OCI-LY1 (cell line): ENCODE measurements around the gene PPDPF.

Experiments used
- H2AFZ ChIP-seq: fragments of 200-600 bp; sonication (generic), shearing (Covaris generic); 2 replicates; pipeline ENCODE4 v1.6.0; 2014; ENCODE audit warnings: antibody characterized with exemption, mild to moderate bottlenecking, low read length
- H3F3A ChIP-seq: fragments of 200-600 bp; sonication (generic), shearing (Covaris generic); 2 replicates; pipeline ENCODE4 v1.6.0; 2014; ENCODE audit warnings: mild to moderate bottlenecking, antibody characterized with exemption, low read length, moderate library complexity; ENCODE audit not compliant: insufficient read depth
- H3K27ac ChIP-seq: fragments of 200-600 bp; sonication (generic); 2 replicates; pipeline ENCODE4 v1.5.1; 2014; ENCODE audit warnings: low read length, mixed run types, mild to moderate bottlenecking, low read depth; ENCODE audit not compliant: poor library complexity, severe bottlenecking
- H3K27me3 ChIP-seq: fragments of 200-600 bp; sonication (generic); 2 replicates; pipeline ENCODE4 v1.6.0; 2014; ENCODE audit warnings: antibody characterized with exemption, mild to moderate bottlenecking, low read length, moderate library complexity; ENCODE audit not compliant: insufficient read depth
- H3K36me3 ChIP-seq: fragments of 200-600 bp; sonication (generic); 2 replicates; pipeline ENCODE4 v1.6.1; 2014; ENCODE audit warnings: mild to moderate bottlenecking, antibody characterized with exemption, low read length, moderate library complexity, mixed read lengths; ENCODE audit not compliant: insufficient read depth
- H3K4me1 ChIP-seq: fragments of 200-600 bp; sonication (generic); 2 replicates; pipeline ENCODE4 v1.5.1; 2014; ENCODE audit warnings: mild to moderate bottlenecking, low read length, moderate library complexity; ENCODE audit not compliant: insufficient read depth, severe bottlenecking
- H3K4me2 ChIP-seq: fragments of 200-600 bp; sonication (generic), shearing (Covaris generic); 2 replicates; pipeline ENCODE4 v1.6.1; 2014; ENCODE audit warnings: low read length
- H3K4me3 ChIP-seq: fragments of 200-600 bp; sonication (generic); 2 replicates; pipeline ENCODE4 v1.5.1; 2014; ENCODE audit warnings: low read length, low read depth, mild to moderate bottlenecking, mixed read lengths; ENCODE audit not compliant: poor library complexity, severe bottlenecking
- H3K79me2 ChIP-seq: fragments of 200-600 bp; shearing (Covaris generic); 2 replicates; pipeline ENCODE4 v1.6.1; 2016; ENCODE audit warnings: mixed run types, low read length, mixed read lengths; ENCODE audit not compliant: insufficient read depth
- H3K9ac ChIP-seq: fragments of 200-600 bp; sonication (generic), shearing (Covaris generic); 2 replicates; pipeline ENCODE4 v1.6.1; 2014; ENCODE audit warnings: mild to moderate bottlenecking, low read length, mixed read lengths
- H3K9me2 ChIP-seq: fragments of 200-600 bp; sonication (generic), shearing (Covaris generic); 2 replicates; pipeline ENCODE4 v1.6.1; 2014; ENCODE audit warnings: low read depth, mild to moderate bottlenecking, low read length, mixed read lengths
- H3K9me3 ChIP-seq: fragments of 200-600 bp; shearing (Covaris generic); 2 replicates; pipeline ENCODE4 v1.6.1; 2014; ENCODE audit warnings: low read length, mixed read lengths
- H4K20me1 ChIP-seq: fragments of 200-600 bp; sonication (generic), shearing (Covaris generic); 2 replicates; pipeline ENCODE4 v1.6.0; 2016; ENCODE audit warnings: mild to moderate bottlenecking, low read length; ENCODE audit not compliant: insufficient read depth
- EZH2 ChIP-seq: fragments of 200-600 bp; sonication (generic), shearing (Covaris generic); IDR thresholded peaks from 2 replicates; pipeline ENCODE4 v1.8.0; 2017; ENCODE audit warnings: borderline replicate concordance, mixed run types, mild to moderate bottlenecking, antibody characterized with exemption, low read length, moderate library complexity, mixed read lengths
- TF ChIP-seq, protein P1 (sequence below): fragments of 200-600 bp; sonication (generic), shearing (Covaris generic); IDR thresholded peaks from 2 replicates; pipeline ENCODE4 v1.5.1; 2017; ENCODE audit warnings: mild to moderate bottlenecking, antibody characterized with exemption, low read length, moderate library complexity, mixed read lengths

The PPDPF gene

GRCh38 chr20:63505723-63506122 lies 14.8 kb upstream of the PPDPF start:
- H3K4me1 ChIP-seq: peaks cover 9% of the 10 kb centered on the region

GRCh38 chr20:63507083-63507743 lies 13.4 kb upstream of the PPDPF start:
- no peaks in the 10 kb centered on the region for H3F3A ChIP-seq
- no peak overlapping the region for H3K27ac ChIP-seq
- no peak overlapping the region for H2AFZ ChIP-seq
- no peaks in the 10 kb centered on the region; the same call in 1 of the 2 replicates for H3K36me3 ChIP-seq
- H3K27me3 ChIP-seq: peaks cover 26% of the 10 kb centered on the region; the same call in 1 of the 2 replicates
- TF ChIP-seq EZH2: no peak
- TF ChIP-seq, protein P1, sequence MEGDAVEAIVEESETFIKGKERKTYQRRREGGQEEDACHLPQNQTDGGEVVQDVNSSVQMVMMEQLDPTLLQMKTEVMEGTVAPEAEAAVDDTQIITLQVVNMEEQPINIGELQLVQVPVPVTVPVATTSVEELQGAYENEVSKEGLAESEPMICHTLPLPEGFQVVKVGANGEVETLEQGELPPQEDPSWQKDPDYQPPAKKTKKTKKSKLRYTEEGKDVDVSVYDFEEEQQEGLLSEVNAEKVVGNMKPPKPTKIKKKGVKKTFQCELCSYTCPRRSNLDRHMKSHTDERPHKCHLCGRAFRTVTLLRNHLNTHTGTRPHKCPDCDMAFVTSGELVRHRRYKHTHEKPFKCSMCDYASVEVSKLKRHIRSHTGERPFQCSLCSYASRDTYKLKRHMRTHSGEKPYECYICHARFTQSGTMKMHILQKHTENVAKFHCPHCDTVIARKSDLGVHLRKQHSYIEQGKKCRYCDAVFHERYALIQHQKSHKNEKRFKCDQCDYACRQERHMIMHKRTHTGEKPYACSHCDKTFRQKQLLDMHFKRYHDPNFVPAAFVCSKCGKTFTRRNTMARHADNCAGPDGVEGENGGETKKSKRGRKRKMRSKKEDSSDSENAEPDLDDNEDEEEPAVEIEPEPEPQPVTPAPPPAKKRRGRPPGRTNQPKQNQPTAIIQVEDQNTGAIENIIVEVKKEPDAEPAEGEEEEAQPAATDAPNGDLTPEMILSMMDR: no peak
- H3K9me2 ChIP-seq: no peaks in the 10 kb centered on the region
- H3K9me3 ChIP-seq: 0 out of 2 replicates have a peak, but pooled peaks cover 6% of the 10 kb centered on the region
- no peak overlapping the region for H3K4me2 ChIP-seq
- no peaks in the 10 kb centered on the region for H4K20me1 ChIP-seq
- H3K9ac ChIP-seq: no peak overlapping the region
- H3K4me3 ChIP-seq: no peak overlapping the region
- peaks cover 1% of the 10 kb centered on the region for H3K4me1 ChIP-seq
- H3K79me2 ChIP-seq: no peaks in the 10 kb centered on the region

More at GRCh38 chr20:63505723-63506122, 14.8 kb upstream of the PPDPF start:
- Histone ChIP-seq H3K27ac (no peak overlapping the region), H3K79me2 (no peaks in the 10 kb centered on the region), H3K36me3 (no peaks in the 10 kb centered on the region; the same call in 1 of the 2 replicates), H3K4me2 (no peak overlapping the region), H3K27me3 (peaks cover 22% of the 10 kb centered on the region; the same call in 1 of the 2 replicates), H3K9ac (no peak overlapping the region), H2AFZ (no peak overlapping the region), H4K20me1 (no peaks in the 10 kb centered on the region), H3K9me3 (0 out of 2 replicates have a peak, but pooled peaks cover 6% of the 10 kb centered on the region), H3F3A (no peaks in the 10 kb centered on the region), H3K9me2 (no peaks in the 10 kb centered on the region), H3K4me3 (no peak overlapping the region)
- TF ChIP-seq EZH2: no peak
- TF ChIP-seq, protein P1: no peak

- Histone ChIP-seq H3K9ac (no peak overlapping the region), H3K4me3 (no peak overlapping the region), H3K4me1 (no peaks in the 10 kb centered on the region), H3K27me3 (peaks cover 26% of the 10 kb centered on the region; the same call in 1 of the 2 replicates), H3K9me3 (peaks cover 6% of the 10 kb centered on the region; the same call in 1 of the 2 replicates), H3K36me3 (no peaks in the 10 kb centered on the region; the same call in 1 of the 2 replicates), H3K9me2 (no peaks in the 10 kb centered on the region), H3K27ac (no peak overlapping the region), H3K4me2 (no peak overlapping the region), H2AFZ (no peak overlapping the region), H3F3A (no peaks in the 10 kb centered on the region), H4K20me1 (no peaks in the 10 kb centered on the region), H3K79me2 (no peaks in the 10 kb centered on the region)
- TF ChIP-seq EZH2: no peak
- TF ChIP-seq, protein P1: no peak
Observed at GRCh38 chr20:63508072-63508768, 12.3 kb upstream of the PPDPF start.
